Endothelial cell of umbilical vein (primary cell): ENCODE measurements around the gene TFG.

ENCODE experiments used
- CTCF ChIP-seq, 2 donors: IDR thresholded peaks; 1 replicate in 1 of 2; 2 replicates in 1 of 2; pipeline ENCODE4 v1.5.1; 2011; ENCODE audit warnings: low read length in 2 of 2, mild to moderate bottlenecking in 2 of 2, moderate library complexity in 2 of 2, control low read depth in 1 of 2, inconsistent platforms in 1 of 2, low read depth in 1 of 2; ENCODE audit not compliant: insufficient read depth in 1 of 2; ENCODE audit errors: extremely low read depth in 1 of 2
- EZH2 ChIP-seq: IDR thresholded peaks from 2 replicates; pipeline ENCODE4 v1.6.1; 2012; ENCODE audit warnings: borderline replicate concordance, low read depth, mild to moderate bottlenecking, moderate library complexity, low read length, inconsistent platforms; ENCODE audit not compliant: severe bottlenecking
- GATA2 ChIP-seq: IDR thresholded peaks from 2 replicates; pipeline ENCODE4 v1.7.0; 2011; ENCODE audit warnings: low read depth, mild to moderate bottlenecking, moderate library complexity, mixed read lengths, low read length; ENCODE audit not compliant: insufficient read length, insufficient read depth
- MAX ChIP-seq: IDR thresholded peaks from 2 replicates; pipeline ENCODE4 v1.6.1; 2011; ENCODE audit not compliant: insufficient read depth, insufficient read length
- POLR2A ChIP-seq: IDR thresholded peaks from 2 replicates; pipeline ENCODE4 v1.6.1; 2012; ENCODE audit warnings: low read depth, mild to moderate bottlenecking, control low read depth, low read length

GRCh38 chr3:100744671-100745070 lies 35.4 kb downstream of the TFG start:
- TF ChIP-seq CTCF (IDR thresholded peaks at IDR 0.05; ENCODE audit: extremely low read depth in 1 of 2, insufficient read depth in 1 of 2, low read depth in 1 of 2, low read length in 2 of 2) (no peak), MAX (no peak), POLR2A (no peak), EZH2 (no peak), GATA2 (no peak)
